GM18508 (cell line): Measurements from ENCODE around the gene MAN1C1.

Experiments used
- ATAC-seq: cut with Tn5 transposase; IDR thresholded peaks from one replicate; pipeline ENCODE4 v1.9.1; 2021; ENCODE audit warnings: moderate number of reproducible peaks; ENCODE audit not compliant: insufficient read depth, unreplicated experiment

MAN1C1 gene

GRCh38 chr1:25806418-25806817, 189.8 kb downstream of the MAN1C1 start:
- no peak for ATAC-seq

- ATAC-seq: no peak
Observed at GRCh38 chr1:25807480-25808390, 191.1 kb downstream of the MAN1C1 start.

- no peak for ATAC-seq
Observed at GRCh38 chr1:25808481-25809244, 192.1 kb downstream of the MAN1C1 start.

- no peak for ATAC-seq
Observed at GRCh38 chr1:25809283-25809926, 192.8 kb downstream of the MAN1C1 start.

- no peak for ATAC-seq
Observed at GRCh38 chr1:25809929-25810328, 193.3 kb downstream of the MAN1C1 start.

- no peak for ATAC-seq
Observed at GRCh38 chr1:25810341-25811299, 194.0 kb downstream of the MAN1C1 start.

GRCh38 chr1:25811384-25812082, 194.9 kb downstream of the MAN1C1 start:
- no peak for ATAC-seq

- ATAC-seq: no peak
Observed at GRCh38 chr1:25813071-25813733, 196.6 kb downstream of the MAN1C1 start.

GRCh38 chr1:25813734-25814471, 197.3 kb downstream of the MAN1C1 start:
- no peak for ATAC-seq

GRCh38 chr1:25814549-25815087, 198.0 kb downstream of the MAN1C1 start:
- no peak for ATAC-seq

GRCh38 chr1:25815208-25816111, 198.9 kb downstream of the MAN1C1 start:
- no peak for ATAC-seq

GRCh38 chr1:25816112-25816718, 199.6 kb downstream of the MAN1C1 start:
- ATAC-seq: no peak

- ATAC-seq: no peak
Observed at GRCh38 chr1:25817840-25818501, 201.4 kb downstream of the MAN1C1 start.

- ATAC-seq: no peak
Observed at GRCh38 chr1:25818569-25818968, 202.0 kb downstream of the MAN1C1 start.

- ATAC-seq: peak; percentile 52
Observed at GRCh38 chr1:25819491-25820246, 203.1 kb downstream of the MAN1C1 start, which contains the start of gene MTFR1L. TSS of gene MTFR1L (plus strand) at chr1:25819954. CDS start at chr1:25823105, 3,151 bp downstream.
